HEK293T (cell line): Measurements from ENCODE around the gene TCERG1L.
"Not testable (repeated sequence)": the region's sequence is repeated elsewhere in the genome, so short reads cannot be mapped to it uniquely, and the experiment has no call there.

Experiments
- CTCF ChIA-PET: fragments of 350-600 bp; formaldehyde crosslinking; extraction: SDS; loops from one replicate; lab custom pipeline; 2021; ENCODE audit warnings: antibody characterized with exemption, inconsistent platforms; lab: Yijun Ruan, JAX
- POLR2A ChIA-PET: fragments of 350-600 bp; formaldehyde crosslinking; extraction: SDS; loops from one replicate; lab custom pipeline; 2020; ENCODE audit warnings: antibody characterized with exemption, inconsistent platforms; lab: Yijun Ruan, JAX
- DNase-seq: peaks from one replicate; pipeline ENCODE4 v3.0.0; 2012; ENCODE audit warnings: mixed read lengths; ENCODE audit errors: extremely low spot score
- ARNT ChIP-seq: fragments of 450-650 bp; IDR thresholded peaks from 2 replicates; pipeline ENCODE4 v1.6.1; 2017; ENCODE audit warnings: mild to moderate bottlenecking
- BHLHE40 ChIP-seq: fragments of 450-650 bp; IDR thresholded peaks from 2 replicates; pipeline ENCODE4 v1.6.1; 2016; ENCODE audit warnings: mild to moderate bottlenecking, moderate library complexity, borderline replicate concordance
- CTBP1 ChIP-seq: fragments of 450-650 bp; IDR thresholded peaks from 2 replicates; pipeline ENCODE4 v1.6.1; 2016; ENCODE audit warnings: borderline replicate concordance
- ELF4 ChIP-seq: fragments of 450-650 bp; IDR thresholded peaks from 2 replicates; pipeline ENCODE4 v1.6.1; 2017; ENCODE audit warnings: antibody characterized with exemption
- FOXA1 ChIP-seq: fragments of 450-650 bp; IDR thresholded peaks from 2 replicates; pipeline ENCODE4 v1.6.1; 2016; ENCODE audit warnings: mild to moderate bottlenecking
- FOXK2 ChIP-seq: fragments of 450-650 bp; IDR thresholded peaks from 2 replicates; pipeline ENCODE4 v1.6.1; 2016; ENCODE audit warnings: mild to moderate bottlenecking
- FOXM1 ChIP-seq: fragments of 450-650 bp; IDR thresholded peaks from 2 replicates; pipeline ENCODE4 v1.6.1; 2017; ENCODE audit warnings: mild to moderate bottlenecking, borderline replicate concordance
- HDGF ChIP-seq: fragments of 450-650 bp; IDR thresholded peaks from 2 replicates; pipeline ENCODE4 v1.6.1; 2017; ENCODE audit warnings: antibody characterized with exemption, borderline replicate concordance
- L3MBTL2 ChIP-seq: fragments of 450-650 bp; conservative IDR thresholded peaks from 2 replicates; pipeline ENCODE4 v1.6.1; 2016; ENCODE audit warnings: mild to moderate bottlenecking
- LEF1 ChIP-seq: fragments of 450-650 bp; IDR thresholded peaks from 2 replicates; pipeline ENCODE4 v1.6.1; 2017; ENCODE audit warnings: mild to moderate bottlenecking, borderline replicate concordance
- NFRKB ChIP-seq: fragments of 450-650 bp; IDR thresholded peaks from 2 replicates; pipeline ENCODE4 v1.6.1; 2016; ENCODE audit warnings: mild to moderate bottlenecking, moderate library complexity
- SP1 ChIP-seq: fragments of 450-650 bp; IDR thresholded peaks from 2 replicates; pipeline ENCODE4 v1.6.1; 2017
- SUZ12 ChIP-seq: fragments of 450-650 bp; IDR thresholded peaks from 2 replicates; pipeline ENCODE4 v1.6.1; 2016; ENCODE audit warnings: mild to moderate bottlenecking
- TARDBP ChIP-seq: fragments of 450-650 bp; IDR thresholded peaks from 2 replicates; pipeline ENCODE4 v1.6.1; 2016
- ZNF384 ChIP-seq: fragments of 450-650 bp; IDR thresholded peaks from 2 replicates; pipeline ENCODE4 v1.6.1; 2016
- TF ChIP-seq, protein P1 (sequence below): fragments of 450-650 bp; IDR thresholded peaks from 2 replicates; pipeline ENCODE4 v1.6.1; 2016

The TCERG1L gene

DNA sequence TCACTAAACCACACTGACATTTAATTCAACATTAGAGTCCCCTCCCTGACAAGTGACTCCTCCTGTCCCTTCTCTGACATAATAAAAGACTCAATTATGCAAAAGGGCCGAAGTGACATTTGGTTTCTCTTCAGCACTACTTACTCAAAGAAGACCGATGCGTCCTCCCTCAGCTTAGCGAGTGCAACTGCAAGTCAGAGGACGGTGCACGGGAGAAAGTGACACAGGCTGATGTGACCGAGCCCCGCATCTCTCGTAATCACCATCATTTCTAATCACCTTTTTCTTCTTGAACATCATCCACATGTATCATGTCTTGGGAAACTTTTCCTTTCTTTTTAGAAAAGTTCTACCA is 155.7 kb downstream of the TCERG1L start:
- no peak for DNase-seq
- CTCF ChIA-PET: no interaction called here
- TF ChIP-seq BHLHE40 (no peak), L3MBTL2 (no peak), HDGF (no peak), ZNF384 (no peak), NFRKB (no peak), LEF1 (no peak), SUZ12 (no peak)
- TF ChIP-seq, protein P1, sequence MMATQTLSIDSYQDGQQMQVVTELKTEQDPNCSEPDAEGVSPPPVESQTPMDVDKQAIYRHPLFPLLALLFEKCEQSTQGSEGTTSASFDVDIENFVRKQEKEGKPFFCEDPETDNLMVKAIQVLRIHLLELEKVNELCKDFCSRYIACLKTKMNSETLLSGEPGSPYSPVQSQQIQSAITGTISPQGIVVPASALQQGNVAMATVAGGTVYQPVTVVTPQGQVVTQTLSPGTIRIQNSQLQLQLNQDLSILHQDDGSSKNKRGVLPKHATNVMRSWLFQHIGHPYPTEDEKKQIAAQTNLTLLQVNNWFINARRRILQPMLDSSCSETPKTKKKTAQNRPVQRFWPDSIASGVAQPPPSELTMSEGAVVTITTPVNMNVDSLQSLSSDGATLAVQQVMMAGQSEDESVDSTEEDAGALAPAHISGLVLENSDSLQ: no peak
- POLR2A ChIA-PET: no interaction called here

DNA sequence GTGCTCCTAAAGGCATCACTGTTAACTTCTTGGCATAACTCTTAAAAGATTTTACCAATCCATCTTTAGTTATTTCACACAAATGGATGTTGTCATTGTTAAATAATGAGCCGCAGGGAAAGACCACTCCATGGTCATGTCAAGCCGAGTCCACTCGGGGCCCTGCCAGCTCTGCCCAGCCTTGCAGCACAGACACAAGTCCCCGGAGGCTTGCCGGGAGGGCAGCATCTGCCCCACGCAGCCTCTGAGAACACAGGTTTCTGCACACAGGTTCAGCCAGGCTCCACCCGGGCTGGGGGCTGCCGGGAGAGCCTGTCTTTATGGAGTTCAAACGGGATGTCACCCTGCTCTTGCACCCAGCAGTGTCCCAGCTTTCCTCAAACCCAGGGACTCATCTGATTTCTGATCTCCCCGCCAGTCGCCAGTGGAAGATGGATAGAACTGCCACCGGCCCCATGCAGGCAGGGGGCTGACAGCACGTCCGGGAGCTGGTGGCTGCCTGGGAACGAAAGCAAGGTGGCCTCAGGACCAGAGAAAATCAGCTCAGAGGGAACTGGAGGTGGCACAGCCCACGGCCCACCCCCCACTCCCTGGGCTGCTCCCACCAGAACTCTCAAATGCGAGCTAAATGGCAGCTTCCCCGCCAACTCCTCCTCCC is 156.2 kb downstream of the TCERG1L start:
- no peak for TF ChIP-seq FOXK2
- TF ChIP-seq HDGF: no peak
- TF ChIP-seq CTBP1: no peak
- TF ChIP-seq ELF4: no peak
- no peak for DNase-seq
- CTCF ChIA-PET: no interaction called here

DNA sequence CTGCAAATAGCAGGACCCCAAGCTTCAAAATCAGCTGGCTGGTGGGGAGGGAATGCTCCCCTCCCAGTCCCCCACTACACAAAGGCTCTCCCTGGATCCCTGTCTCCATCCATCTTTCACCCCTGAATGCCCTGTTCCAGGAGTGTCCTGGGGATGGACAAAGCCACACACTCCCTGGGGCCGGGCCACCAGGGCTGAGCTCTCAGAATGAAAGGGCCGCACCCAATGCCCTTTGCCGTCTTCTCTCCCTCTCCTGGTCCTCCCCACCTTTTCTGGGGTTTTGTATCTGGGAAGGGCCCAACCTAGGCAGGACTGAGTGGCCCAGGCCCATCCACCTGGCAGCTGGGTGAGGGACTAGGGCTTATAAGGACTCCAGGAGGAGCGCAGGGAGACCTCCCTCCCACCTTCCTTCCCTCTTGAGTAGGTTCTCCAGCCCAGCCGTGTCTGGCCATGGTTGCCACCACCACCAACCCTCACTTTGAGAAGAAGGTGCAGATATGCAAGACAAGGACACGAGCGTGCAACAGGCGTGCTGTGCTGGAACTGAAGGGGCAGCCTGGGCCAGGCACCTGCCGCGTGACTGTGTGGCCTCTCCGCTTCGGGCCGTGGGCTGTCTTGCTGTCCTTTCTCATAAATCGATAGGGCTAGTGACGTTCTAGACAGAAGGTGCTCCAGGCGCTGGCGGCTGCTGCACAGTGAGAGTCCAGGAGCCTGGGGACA is 157.1 kb downstream of the TCERG1L start:
- CTCF ChIA-PET: no interaction called here

More for the DNA sequence above, 156.2 kb downstream of the TCERG1L start:
- POLR2A ChIA-PET: no interaction called here

DNA sequence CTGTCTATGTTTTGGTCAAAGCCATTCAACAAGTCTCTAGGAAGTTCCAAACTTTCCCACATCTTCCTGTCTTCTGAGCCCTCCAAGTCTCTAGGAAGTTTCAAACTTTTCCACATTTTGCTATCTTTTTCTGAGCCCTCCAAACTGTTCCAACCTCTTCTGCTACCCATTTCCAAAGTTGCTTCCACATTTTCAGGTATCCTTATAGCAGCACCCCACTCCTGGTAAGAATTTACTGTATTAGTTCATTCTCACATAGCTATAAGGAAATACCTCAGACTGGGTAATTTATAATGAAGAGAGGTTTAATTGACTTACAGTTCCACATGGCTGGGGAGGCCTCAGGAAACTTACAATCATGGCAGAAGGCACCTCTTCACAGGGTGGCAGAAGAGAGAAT is 159.1 kb downstream of the TCERG1L start:
- CTCF ChIA-PET: not testable (repeated sequence)

More for the DNA sequence above, 157.1 kb downstream of the TCERG1L start:
- TF ChIP-seq CTBP1 (no peak), NFRKB (no peak), FOXK2 (no peak), FOXM1 (no peak), LEF1 (no peak), ZNF384 (no peak), HDGF (no peak), FOXA1 (no peak)
- POLR2A ChIA-PET: no interaction called here
- no peak for DNase-seq

DNA sequence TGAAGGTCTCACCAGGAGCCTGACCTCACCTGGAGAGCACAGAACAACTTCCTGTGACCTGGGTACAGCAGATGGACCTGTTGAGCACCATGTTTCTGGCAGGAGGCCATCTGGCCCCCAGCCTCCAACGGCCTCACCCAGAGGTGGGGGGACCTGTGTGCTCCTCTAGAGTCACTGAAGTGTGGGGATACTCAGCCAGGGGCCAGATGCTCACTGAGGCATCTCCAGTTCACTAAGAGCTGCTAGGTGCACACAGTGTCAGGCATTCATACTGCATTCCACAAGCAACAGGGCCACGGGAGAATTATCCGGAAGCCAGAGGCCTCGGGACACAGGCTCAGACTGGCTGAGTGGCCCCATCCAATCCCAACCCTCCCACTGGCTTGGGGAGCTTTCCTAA is 161.4 kb downstream of the TCERG1L start:
- ChIA-PET CTCF (no interaction called here), POLR2A (no interaction called here)
- no peak for DNase-seq
- TF ChIP-seq HDGF (no peak), TARDBP (no peak), FOXK2 (no peak), L3MBTL2 (no peak), FOXA1 (no peak), SUZ12 (no peak), ELF4 (no peak), NFRKB (no peak), ZNF384 (no peak), ARNT (no peak), BHLHE40 (no peak), FOXM1 (no peak), CTBP1 (no peak), SP1 (no peak)
- TF ChIP-seq, protein P1: no peak

More for the DNA sequence above, 159.1 kb downstream of the TCERG1L start:
- POLR2A ChIA-PET, DNase-seq: not testable (repeated sequence)

DNA sequence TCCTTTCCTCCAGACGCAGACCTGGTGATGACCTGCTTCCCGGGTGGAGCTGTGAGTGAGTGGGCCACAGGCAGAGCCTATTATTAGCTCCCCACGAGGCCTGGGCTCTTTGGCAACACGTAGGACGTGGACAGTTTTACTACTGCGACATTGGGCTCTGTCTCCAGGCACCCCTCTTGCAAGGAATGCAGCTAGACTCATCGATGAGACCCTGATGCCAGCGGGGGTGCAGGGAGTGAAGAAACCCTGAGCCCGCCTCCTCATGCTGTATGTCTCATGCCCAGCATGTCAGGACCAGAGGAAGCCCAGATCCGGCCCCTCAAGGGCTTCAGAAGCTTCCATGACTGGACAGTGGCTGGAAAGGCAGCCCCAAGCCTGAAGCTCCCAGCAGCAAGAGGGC is 161.9 kb downstream of the TCERG1L start:
- ChIA-PET POLR2A (no interaction called here), CTCF (no interaction called here)
- DNase-seq: no peak
- no peak for TF ChIP-seq LEF1
- no peak for TF ChIP-seq ELF4
- no peak for TF ChIP-seq NFRKB
- TF ChIP-seq BHLHE40: no peak
- TF ChIP-seq ARNT: no peak
- no peak for TF ChIP-seq FOXM1
- no peak for TF ChIP-seq TARDBP
- TF ChIP-seq CTBP1: no peak
- TF ChIP-seq, protein P1: no peak
- no peak for TF ChIP-seq FOXK2
- no peak for TF ChIP-seq SP1
- no peak for TF ChIP-seq HDGF

DNA sequence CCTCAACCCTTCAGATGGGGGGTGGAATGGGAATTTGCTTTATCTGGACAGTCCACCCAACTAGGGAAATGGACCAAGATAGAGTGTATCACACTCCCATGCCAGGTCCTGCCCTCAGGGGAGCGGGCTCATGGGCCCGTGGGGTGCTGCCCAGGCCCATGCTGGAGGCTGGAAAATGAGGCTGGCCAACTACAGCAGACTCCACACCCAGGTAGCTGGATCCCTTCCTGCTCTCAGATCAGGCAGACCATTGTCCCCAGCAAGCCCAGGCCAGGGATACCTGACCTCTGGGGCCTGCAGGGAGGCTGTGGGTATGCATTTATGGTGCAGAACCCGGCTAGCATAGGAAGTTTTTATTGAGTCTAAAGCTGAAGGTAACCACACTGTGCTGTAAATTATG is 162.4 kb downstream of the TCERG1L start:
- POLR2A ChIA-PET: no interaction called here
- DNase-seq: no peak
- CTCF ChIA-PET: no interaction called here
- TF ChIP-seq SUZ12: no peak
- no peak for TF ChIP-seq ELF4
- TF ChIP-seq, protein P1: no peak
- no peak for TF ChIP-seq FOXM1
- no peak for TF ChIP-seq TARDBP
- no peak for TF ChIP-seq FOXK2
- no peak for TF ChIP-seq LEF1
- no peak for TF ChIP-seq ZNF384
- TF ChIP-seq SP1: no peak
- no peak for TF ChIP-seq L3MBTL2
- TF ChIP-seq FOXA1: no peak
- no peak for TF ChIP-seq HDGF
